H9 (cell line): ENCODE data around the gene CLEC11A. TPM values are rescaled to one million over a fixed set of nuclear protein-coding genes. Genes with fewer than 3 reads are reported as not detected.

Experiments
- DNase-seq: peaks from one replicate; pipeline ENCODE4 v3.0.0-alpha.2; 2017
- H2AFZ ChIP-seq: one replicate; pipeline ENCODE4 v1.6.1; 2013; ENCODE audit warnings: mild to moderate bottlenecking, low read length, control low read depth, moderate library complexity
- H2AK5ac ChIP-seq: 2 replicates; pipeline ENCODE4 v1.6.1; 2013; ENCODE audit warnings: low read length, control low read depth, mixed read lengths; ENCODE audit not compliant: insufficient read length
- H2BK120ac ChIP-seq: one replicate; pipeline ENCODE4 v1.6.1; 2013; ENCODE audit warnings: low read depth, mild to moderate bottlenecking, low read length, control low read depth, inconsistent platforms; ENCODE audit not compliant: poor library complexity, severe bottlenecking
- H2BK12ac ChIP-seq: 2 replicates; pipeline ENCODE4 v1.6.1; 2013; ENCODE audit warnings: low read length, control low read depth, mixed read lengths, low read depth; ENCODE audit not compliant: insufficient read length
- H2BK15ac ChIP-seq: 2 replicates; pipeline ENCODE4 v1.6.1; 2013; ENCODE audit warnings: low read depth, low read length, control low read depth
- H2BK20ac ChIP-seq: one replicate; pipeline ENCODE4 v1.6.1; 2013; ENCODE audit warnings: low read depth, mild to moderate bottlenecking, low read length, control low read depth, inconsistent platforms; ENCODE audit not compliant: poor library complexity, severe bottlenecking
- H2BK5ac ChIP-seq: 2 replicates; pipeline ENCODE4 v1.6.1; 2013; ENCODE audit warnings: low read length, control low read depth, mixed read lengths; ENCODE audit not compliant: insufficient read length
- H3K14ac ChIP-seq: 2 replicates; pipeline ENCODE4 v1.6.1; 2013; ENCODE audit warnings: low read length, control low read depth; ENCODE audit not compliant: insufficient read depth
- H3K18ac ChIP-seq: 2 replicates; pipeline ENCODE4 v1.6.1; 2013; ENCODE audit warnings: low read depth, mild to moderate bottlenecking, mixed read lengths, low read length, control low read depth; ENCODE audit not compliant: insufficient read length
- H3K23ac ChIP-seq: 2 replicates; pipeline ENCODE4 v1.6.1; 2013; ENCODE audit warnings: low read length, control low read depth, mixed read lengths, low read depth; ENCODE audit not compliant: insufficient read length
- H3K23me2 ChIP-seq: 2 replicates; pipeline ENCODE4 v1.6.1; 2013; ENCODE audit warnings: low read depth, mild to moderate bottlenecking, mixed read lengths, low read length, control low read depth; ENCODE audit not compliant: insufficient read length, poor library complexity, severe bottlenecking
- H3K27ac ChIP-seq: 2 replicates; pipeline ENCODE4 v1.5.1; 2013; ENCODE audit warnings: low read length, control low read depth, mixed read lengths, low read depth; ENCODE audit not compliant: insufficient read length
- H3K27me3 ChIP-seq: 2 replicates; pipeline ENCODE4 v1.6.1; 2013; ENCODE audit warnings: low read length, control low read depth, inconsistent platforms; ENCODE audit not compliant: insufficient read depth
- H3K4ac ChIP-seq: 2 replicates; pipeline ENCODE4 v1.6.1; 2013; ENCODE audit warnings: low read depth, mild to moderate bottlenecking, control low read depth, inconsistent platforms, low read length, moderate library complexity
- H3K4me1 ChIP-seq: 2 replicates; pipeline ENCODE4 v1.6.1; 2013; ENCODE audit warnings: low read length, control low read depth, inconsistent platforms; ENCODE audit not compliant: insufficient read depth
- H3K4me2 ChIP-seq: 2 replicates; pipeline ENCODE4 v1.6.1; 2013; ENCODE audit warnings: low read length, control low read depth, mixed read lengths; ENCODE audit not compliant: insufficient read length, insufficient read depth
- H3K56ac ChIP-seq: 2 replicates; pipeline ENCODE4 v1.6.1; 2013; ENCODE audit warnings: low read depth, mild to moderate bottlenecking, mixed read lengths, low read length, control low read depth; ENCODE audit not compliant: insufficient read length
- H3K79me1 ChIP-seq: 2 replicates; pipeline ENCODE4 v1.6.1; 2013; ENCODE audit warnings: low read depth, mild to moderate bottlenecking, moderate library complexity, low read length, control low read depth, inconsistent platforms; ENCODE audit not compliant: insufficient read depth, poor library complexity, severe bottlenecking
- H3K79me2 ChIP-seq: 2 replicates; pipeline ENCODE4 v1.6.1; 2013; ENCODE audit warnings: low read length, control low read depth, inconsistent platforms; ENCODE audit not compliant: insufficient read depth
- H3K9ac ChIP-seq: 2 replicates; pipeline ENCODE4 v1.6.1; 2013; ENCODE audit warnings: low read length, control low read depth, mixed read lengths; ENCODE audit not compliant: insufficient read length; ENCODE audit errors: extremely low read depth
- H3K9me3 ChIP-seq: one replicate; pipeline ENCODE4 v1.6.1; 2013; ENCODE audit warnings: low read depth, low read length, inconsistent platforms; ENCODE audit not compliant: control insufficient read depth
- H3T11ph ChIP-seq: one replicate; pipeline ENCODE4 v1.6.1; 2013; ENCODE audit warnings: mild to moderate bottlenecking, low read length, control low read depth, inconsistent platforms
- H4K20me1 ChIP-seq: one replicate; pipeline ENCODE4 v1.6.1; 2013; ENCODE audit not compliant: control insufficient read depth, insufficient read length, insufficient read depth
- H4K5ac ChIP-seq: 2 replicates; pipeline ENCODE4 v1.6.1; 2013; ENCODE audit warnings: low read depth, mild to moderate bottlenecking, mixed read lengths, low read length, control low read depth; ENCODE audit not compliant: insufficient read length
- H4K8ac ChIP-seq: replicated peaks from 2 replicates; pipeline ENCODE4 v1.6.1; 2013; ENCODE audit warnings: low read length, control low read depth, mixed read lengths, low read depth; ENCODE audit not compliant: insufficient read length
- H4K91ac ChIP-seq: 2 replicates; pipeline ENCODE4 v1.6.1; 2013; ENCODE audit warnings: low read depth, mild to moderate bottlenecking, moderate library complexity, mixed read lengths, low read length, control low read depth; ENCODE audit not compliant: insufficient read length
- H3K27ac Mint-ChIP-seq, 3 experiments: 2 replicates in 2 of 3; 3 replicates in 1 of 3; pipeline ENCODE4 v1.8.0; 2020 to 2021; ENCODE audit warnings: mixed read lengths in 3 of 3, mild to moderate bottlenecking in 1 of 3, moderate library complexity in 1 of 3
- H3K27me3 Mint-ChIP-seq: 2 replicates; pipeline ENCODE4 v1.8.0; 2021; ENCODE audit warnings: low read depth, mild to moderate bottlenecking, moderate library complexity, mixed read lengths
- H3K36me3 Mint-ChIP-seq, 3 experiments: 2 replicates in 2 of 3; 3 replicates in 1 of 3; pipeline ENCODE4 v1.8.0; 2020 to 2021; ENCODE audit warnings: low read depth in 3 of 3, mixed read lengths in 3 of 3; ENCODE audit not compliant: insufficient read depth in 1 of 3
- H3K4me1 Mint-ChIP-seq, 2 experiments: 2 replicates each; pipeline ENCODE4 v1.8.0; 2020; ENCODE audit warnings: mixed read lengths in 2 of 2
- H3K4me3 Mint-ChIP-seq, 2 experiments: 2 replicates in 1 of 2; 3 replicates in 1 of 2; pipeline ENCODE4 v1.8.0; 2020 to 2021; ENCODE audit warnings: mild to moderate bottlenecking in 2 of 2, mixed read lengths in 2 of 2, moderate library complexity in 1 of 2
- H3K9me3 Mint-ChIP-seq, 2 experiments: 2 replicates in 1 of 2; 3 replicates in 1 of 2; pipeline ENCODE4 v1.8.0; 2020; ENCODE audit warnings: mild to moderate bottlenecking in 2 of 2, mixed read lengths in 2 of 2, moderate library complexity in 1 of 2
- CTCF ChIP-seq: fragments of 200-600 bp; sonication (generic); conservative IDR thresholded peaks from 3 replicates; pipeline ENCODE4 v1.8.0; 2021; ENCODE audit warnings: antibody characterized with exemption, mild to moderate bottlenecking
- WGBS: extraction: QIAGEN DNeasy Blood & Tissue Kit; methylation state at CpG from one replicate; pipeline ENCODE4 v1.1.7; 2013; ENCODE audit warnings: missing lambda C conversion rate, low lambda C conversion rate, mixed read lengths; ENCODE audit not compliant: insufficient read length; ENCODE audit errors: extremely low coverage; 5-methylcytosine and 5-hydroxymethylcytosine counted together
- total RNA-seq: library from RNA; stranded (reverse); gene quantifications from 2 replicates; pipeline ENCODE4 v1.2.1, GENCODE V29; 2021

Gene CLEC11A
- total RNA-seq, 1 experiment from 2014 or later, result 3.9 TPM

GRCh38 chr19:50724522-50725217, 1.5 kb downstream of the CLEC11A start:
- H3K4ac ChIP-seq, result no peak overlapping the region
- peak; percentile 99 for DNase-seq
- no peaks in the 10 kb centered on the region for H4K20me1 ChIP-seq
- no peak overlapping the region for H2BK15ac ChIP-seq
- H3K56ac ChIP-seq, result no peak overlapping the region
- no peak overlapping the region for H3T11ph ChIP-seq
- H3K4me2 ChIP-seq, result peak overlapping the region; percentile 52
- peaks cover 68% of the 10 kb centered on the region for H3K27me3 Mint-ChIP-seq
- H3K4me1 Mint-ChIP-seq, result peaks cover 40 to 62% of the 10 kb centered on the region in 2 experiments
- no peak overlapping the region for H3K23ac ChIP-seq
- no peak overlapping the region for H2BK120ac ChIP-seq
- no peak overlapping the region for H4K5ac ChIP-seq
- H2BK20ac ChIP-seq, result no peak overlapping the region
- H3K14ac ChIP-seq, result peak overlapping the region; percentile 80
- H3K18ac ChIP-seq, result peak overlapping the region; percentile 63
- H3K36me3 Mint-ChIP-seq, result no peaks in the 10 kb centered on the region; a peak in 2 of 7 replicates
- H3K9me3 ChIP-seq, result no peaks in the 10 kb centered on the region
- H2AFZ ChIP-seq, result no peak overlapping the region
- H3K9ac ChIP-seq, result peak overlapping the region; percentile 53
- peak overlapping the region; percentile 81 to 94 for H3K4me3 Mint-ChIP-seq
- no peak overlapping the region for H4K91ac ChIP-seq
- H2BK12ac ChIP-seq, result no peak overlapping the region
- H3K9me3 Mint-ChIP-seq, result no peaks in the 10 kb centered on the region; a peak in 1 of 5 replicates
- H3K27ac Mint-ChIP-seq, result peak overlapping the region in 2 of 3 experiments; percentile 85 to 92; a peak in 4 of 7 replicates
- no peaks in the 10 kb centered on the region; the same call in 1 of the 2 replicates for H3K27me3 ChIP-seq
- no peaks in the 10 kb centered on the region for H3K79me2 ChIP-seq
- H3K4me1 ChIP-seq, result peaks cover 7% of the 10 kb centered on the region; the same call in 1 of the 2 replicates
- no peak overlapping the region for H4K8ac ChIP-seq
- no peak overlapping the region for H3K27ac ChIP-seq
- H3K79me1 ChIP-seq, result no peaks in the 10 kb centered on the region
- no peak overlapping the region for H2AK5ac ChIP-seq
- TF ChIP-seq CTCF, result peak; percentile 86
- WGBS, result no CpG with 5 or more reads among the region's 65 CpGs
- no peaks in the 10 kb centered on the region for H3K23me2 ChIP-seq
- no peak overlapping the region for H2BK5ac ChIP-seq
